ENCODE data around the gene RTL9.
"Not testable (repeated sequence)": the region's sequence is repeated elsewhere in the genome, so short reads cannot be mapped to it uniquely, and the experiment has no call there.

The RTL9 gene

DNA sequence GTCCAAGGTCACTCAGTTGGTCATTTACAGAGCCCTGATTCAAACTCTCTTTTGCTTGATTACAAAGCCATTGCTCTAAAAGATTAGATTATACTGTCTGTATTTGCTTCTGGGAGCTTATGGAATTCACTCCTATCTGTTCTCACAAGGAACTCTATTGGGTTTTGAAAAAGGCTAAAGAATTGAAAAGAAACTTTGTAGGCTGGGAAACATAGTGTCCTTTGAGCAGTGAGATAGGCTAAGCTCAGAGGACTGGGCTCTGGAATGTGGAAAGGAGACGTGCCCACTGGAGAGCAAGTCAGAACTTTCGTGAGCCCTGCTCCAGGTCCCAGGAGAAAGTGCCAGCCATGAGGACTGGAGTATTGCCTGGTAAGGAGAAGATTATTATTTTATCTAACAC is at the start of gene RTL9:
Gene RTL9, plus strand, starts transcription at position 301 of the 400 bp plus-strand sequence. CDS start 91,770 bp downstream, outside the sequence.
- no peak for DNase-seq

DNA sequence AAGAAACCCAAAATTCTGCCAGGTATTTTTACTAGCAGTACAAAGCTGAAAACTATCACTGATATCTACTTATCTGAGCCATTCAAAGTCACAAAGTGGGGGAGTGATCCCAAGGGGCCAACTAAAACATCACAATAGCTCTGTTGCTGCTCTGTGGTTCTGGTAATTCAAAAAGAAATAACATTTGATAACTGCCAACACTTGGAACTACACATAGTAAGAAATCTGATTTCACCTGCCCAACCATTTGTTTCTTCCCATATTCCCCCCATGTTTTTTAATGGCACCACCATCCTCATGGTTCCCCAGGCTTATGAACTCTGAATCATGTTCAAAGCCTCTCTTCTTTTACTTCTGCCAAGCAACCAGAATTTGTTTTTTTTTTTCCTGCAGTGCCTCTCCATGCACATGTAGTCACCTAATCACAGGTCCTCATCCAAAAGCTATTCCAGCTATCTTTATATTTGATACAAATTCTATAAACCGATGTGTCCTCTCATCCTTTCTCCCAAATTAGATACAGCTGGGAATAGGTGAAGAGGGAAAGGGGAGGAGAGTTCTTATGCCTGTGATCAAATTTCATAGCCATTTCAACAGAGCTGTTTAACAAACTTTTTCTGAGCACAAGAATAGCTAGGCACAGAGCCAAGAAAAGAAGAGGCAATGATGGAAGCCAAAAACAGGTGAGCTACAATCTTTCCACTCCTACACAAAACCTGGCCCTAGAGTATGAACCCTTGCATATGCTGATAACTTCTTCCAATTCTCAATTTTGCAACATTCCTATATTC is 48.5 kb upstream of the RTL9 start:
- DNase-seq, result no peak

DNA sequence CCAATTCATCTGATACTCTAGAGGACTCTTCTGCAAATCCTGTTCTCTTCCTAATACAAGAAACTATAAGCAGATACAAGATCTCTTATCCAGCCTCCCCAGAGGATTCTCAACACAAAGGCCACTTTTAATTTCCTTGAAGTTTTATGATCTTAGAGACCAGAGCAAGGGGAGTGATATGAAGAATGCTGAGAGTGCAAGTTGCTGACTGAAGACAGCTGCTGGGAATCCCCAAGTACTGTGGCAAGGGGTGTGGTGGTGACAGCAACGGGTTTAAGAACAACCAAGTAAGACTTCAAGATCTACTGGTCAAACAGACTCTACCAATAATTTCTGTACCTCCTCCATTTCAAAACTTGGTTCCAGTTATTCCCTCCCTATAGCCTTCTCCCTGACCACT is 47.8 kb upstream of the RTL9 start:
- DNase-seq, result no peak

DNA sequence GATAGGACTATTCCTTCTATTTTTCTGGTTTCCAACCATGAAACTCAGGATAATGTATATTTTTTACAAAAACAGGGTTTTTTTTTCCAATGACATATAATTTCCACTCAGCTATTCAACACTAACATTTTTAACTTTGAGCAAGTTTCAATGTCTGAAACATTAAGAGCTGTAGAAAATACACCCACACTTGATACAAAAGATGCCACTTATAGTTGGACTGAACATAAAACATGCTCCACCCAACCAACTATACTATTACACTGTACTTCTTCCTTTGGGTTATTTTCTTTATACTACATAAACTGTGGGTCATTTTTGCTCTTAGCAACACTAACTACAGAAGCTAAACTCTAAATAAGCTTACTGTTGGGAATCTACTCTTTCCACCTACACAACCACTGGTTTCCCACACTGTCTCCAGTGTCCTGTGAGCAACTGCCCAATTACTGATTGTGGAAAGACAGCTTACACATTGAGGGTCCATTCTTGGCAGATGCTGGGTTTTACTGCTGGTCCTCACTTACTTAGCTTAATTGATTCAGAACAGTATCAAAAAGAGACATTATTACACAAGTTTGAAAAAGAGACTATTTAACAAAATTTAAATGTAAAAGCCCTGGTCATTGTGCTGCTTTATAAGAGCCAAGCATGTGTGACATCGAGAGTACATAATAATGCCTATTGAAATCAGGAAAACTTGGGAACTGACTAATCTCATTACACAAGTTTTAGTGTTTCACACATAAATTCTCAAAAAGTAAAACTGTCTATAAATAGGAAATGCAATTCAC is 47.0 kb upstream of the RTL9 start:
- no peak for DNase-seq

DNA sequence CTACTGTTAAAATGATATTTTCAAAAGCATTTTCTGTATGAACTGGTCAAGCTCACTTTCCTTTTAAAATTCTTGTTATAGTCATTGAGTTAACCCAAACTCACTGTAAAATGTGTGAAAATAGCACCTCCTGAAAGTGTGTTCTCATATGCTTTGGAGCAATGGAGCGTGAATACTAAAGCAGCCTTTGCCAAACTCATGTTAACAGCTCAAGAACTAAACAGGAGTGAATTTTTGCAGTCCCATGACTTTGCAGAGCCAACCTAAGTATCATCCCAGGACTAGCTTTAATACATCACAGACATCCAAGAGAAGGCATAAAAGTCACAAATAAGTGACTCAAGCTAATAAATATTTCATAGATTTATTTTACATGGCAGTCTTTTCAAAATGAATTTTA is 43.1 kb upstream of the RTL9 start:
- no peak for DNase-seq

DNA sequence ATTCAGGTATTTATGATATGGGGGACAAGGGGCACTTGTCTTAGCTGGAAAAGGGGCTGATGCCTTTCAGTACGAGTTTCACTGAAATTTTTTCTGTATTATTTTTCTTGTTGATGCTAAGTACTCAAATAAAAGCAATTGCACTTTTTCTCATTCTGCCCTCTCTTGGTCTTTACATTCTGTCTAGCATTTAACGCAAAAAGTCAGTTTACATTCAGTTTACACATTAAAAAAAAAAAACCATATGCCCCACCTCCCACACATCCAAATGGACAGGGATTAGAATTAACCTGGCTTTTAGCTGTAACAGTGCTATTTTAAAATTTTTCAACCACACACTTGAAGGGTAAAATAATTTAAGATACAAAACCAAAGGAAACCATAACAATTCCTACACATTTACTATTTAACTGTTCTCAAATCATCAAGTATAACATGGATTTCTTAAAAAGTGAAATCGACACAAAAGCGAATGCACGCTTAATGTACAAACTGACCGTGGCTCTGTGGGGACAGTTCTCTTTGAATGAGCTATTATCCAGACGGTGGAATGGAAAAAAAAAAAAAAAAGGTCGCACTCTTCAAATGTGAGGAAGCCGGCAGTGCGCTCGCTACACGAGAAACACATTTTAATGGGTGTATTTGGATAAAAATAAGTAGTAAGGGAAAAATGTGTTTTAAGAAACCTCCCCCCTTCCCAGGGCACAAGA is 42.1 kb upstream of the RTL9 start:
- DNase-seq, result no peak

DNA sequence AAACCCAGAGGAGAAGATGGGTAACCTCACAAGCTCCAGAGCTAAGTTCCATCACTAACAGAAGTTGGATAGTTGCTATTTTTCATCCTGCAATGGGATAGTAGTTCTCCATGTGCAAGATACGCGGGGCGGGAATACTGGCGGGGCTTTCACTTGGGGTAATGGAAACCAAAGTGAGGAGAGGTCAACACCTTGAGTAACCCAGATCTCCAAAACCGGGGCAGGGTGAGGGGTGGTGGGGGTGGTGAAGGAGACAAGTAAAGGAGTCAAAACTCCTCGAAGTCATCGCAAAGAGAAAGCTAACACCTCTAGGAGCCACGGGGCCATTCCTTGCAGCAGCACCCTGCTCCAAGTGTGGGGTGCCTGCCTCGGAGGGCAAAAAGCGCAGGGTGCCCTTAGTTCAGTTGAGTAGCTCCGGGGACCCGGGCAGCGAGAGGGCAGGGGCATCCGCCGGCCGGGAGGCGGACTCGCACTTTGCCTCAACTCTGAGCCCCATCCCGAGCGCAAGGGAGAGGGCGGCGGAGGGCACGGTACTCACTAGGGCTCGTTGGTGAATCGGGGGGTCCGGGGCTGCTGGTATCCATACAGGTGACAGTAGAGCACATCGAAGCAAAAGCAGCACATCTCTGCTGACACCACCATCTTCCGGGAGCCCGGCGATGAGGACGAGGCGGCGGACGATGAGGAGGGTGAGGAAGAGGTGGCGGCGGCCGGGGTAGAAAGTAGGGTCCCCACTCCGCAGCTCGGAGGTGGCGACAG is 41.4 kb upstream of the RTL9 start:
- no peak for DNase-seq

DNA sequence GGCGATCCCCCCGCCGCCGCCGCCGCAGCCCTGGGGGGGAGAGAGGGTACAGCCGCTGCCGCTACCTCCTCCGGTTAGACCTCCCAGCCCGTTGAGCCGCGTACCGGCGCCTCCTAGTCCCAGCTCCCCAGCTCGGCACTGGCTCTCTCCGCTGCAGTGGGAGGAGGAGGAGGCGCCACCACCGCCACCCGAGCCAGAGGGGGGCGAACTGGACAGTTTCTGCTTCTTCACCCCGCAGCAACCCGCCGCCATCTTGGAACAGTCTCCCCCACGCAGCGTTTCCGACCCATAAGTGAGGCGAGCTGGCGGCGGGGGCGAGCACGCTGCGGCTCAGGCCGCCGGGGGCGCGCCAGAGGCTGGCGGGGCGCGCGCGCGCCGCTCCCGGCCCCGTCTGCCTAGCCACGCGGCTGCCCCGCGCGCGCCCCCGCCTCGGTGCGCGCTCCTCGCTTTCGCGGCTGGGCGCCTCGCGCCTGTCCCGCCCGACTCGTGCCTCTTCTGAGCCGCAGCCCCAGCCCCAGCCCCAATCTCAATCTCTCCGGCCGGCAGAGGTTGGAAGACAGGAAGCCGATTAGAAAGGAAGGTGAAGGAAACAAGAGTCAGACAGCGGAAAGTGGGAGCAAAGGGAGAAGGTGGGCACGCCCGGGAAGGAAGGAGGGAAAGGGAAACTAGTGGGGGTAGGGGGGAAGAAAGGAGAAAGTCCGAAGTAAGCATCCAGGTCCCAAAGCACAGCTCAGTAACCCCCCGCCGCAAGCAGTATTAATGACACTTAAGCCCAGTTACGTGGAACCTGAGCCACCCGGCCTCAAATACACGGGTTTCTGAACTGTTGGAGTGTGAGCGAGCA is 40.6 kb upstream of the RTL9 start, which contains the start of gene AMMECR1:
Gene AMMECR1, minus strand, starts transcription at position 266 of the 844 bp plus-strand sequence. Its CDS starts 14 bp downstream, at position 252.
- peak; percentile 81 for DNase-seq

DNA sequence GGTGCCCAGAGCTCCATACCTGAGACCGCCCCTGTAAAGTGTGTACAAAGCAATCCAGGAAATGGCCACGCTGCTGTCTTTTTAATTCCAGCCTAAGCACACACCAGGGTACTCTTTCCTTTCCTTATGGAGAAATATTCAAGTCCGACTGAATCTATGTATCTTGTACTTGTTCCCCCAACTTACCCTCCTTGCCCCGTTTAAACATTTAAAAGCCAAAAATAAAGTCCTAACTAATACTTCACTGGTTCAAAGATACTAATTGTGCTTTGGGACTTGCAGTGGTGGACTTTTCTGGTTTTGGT is 40.0 kb upstream of the RTL9 start:
- DNase-seq, result no peak

DNA sequence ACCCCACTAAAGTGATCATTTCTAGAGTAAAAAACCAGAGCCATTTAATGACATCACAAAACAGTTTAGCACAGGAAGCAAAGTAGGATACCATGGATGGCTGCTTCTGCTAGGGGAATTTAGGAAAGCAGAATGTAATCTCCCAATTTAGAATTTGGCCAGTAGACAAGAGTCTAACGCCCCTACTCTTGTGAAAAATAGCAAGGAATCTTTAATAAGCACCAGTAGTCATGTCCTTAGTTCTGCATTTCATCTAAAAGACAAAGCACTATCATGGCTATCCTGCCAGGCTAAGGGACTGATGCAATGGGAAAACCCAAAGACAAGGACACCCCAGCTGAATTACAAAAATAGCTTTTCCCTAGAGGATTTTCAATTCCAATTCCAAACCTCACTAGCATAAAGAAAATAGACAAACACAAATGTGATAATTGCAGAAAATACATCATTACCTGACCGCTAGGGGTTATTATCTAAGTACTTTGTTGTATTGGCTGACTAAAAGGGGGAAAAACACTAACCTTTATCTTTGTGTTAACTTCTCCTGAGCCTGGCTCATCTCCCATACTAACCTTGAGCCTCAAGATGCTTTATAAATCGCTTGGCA is 38.2 kb upstream of the RTL9 start:
- DNase-seq, result no peak

DNA sequence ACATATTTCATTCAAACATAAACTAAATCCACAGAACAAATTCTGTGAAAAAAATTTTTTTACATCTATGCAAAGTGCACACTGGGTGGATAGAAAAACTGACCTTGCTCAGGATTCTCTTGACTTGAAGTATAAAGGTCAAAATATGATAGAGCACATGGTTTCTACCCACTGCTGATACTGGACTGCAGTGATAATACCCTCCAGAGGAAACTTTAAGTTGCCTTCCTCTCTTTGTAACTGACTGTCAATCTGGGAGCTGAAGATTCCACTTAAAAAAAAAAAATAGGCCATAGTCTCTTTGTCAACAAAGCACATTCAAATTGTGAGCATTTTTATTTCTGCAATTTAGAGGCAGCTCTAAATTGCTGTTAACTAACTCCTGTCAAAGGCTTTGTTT is 37.6 kb upstream of the RTL9 start:
- DNase-seq, result no peak

DNA sequence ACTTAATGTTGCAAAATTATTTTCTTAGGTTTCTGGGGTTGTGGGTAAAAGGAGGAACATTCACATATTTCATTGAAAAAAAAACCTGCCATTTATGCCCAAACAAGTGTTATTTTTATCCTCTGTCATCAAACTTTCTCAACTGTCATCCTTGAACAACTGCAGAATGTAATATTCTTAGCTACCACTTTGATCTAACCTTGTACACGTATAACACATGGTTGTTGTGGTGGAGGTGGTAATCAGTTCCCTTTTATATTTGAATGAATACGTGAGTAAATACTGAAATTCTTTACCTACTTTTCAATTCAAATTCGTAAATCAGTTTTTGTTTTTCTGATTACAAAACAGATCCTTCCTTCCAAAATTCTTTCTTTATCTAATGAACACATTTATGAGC is 37.0 kb upstream of the RTL9 start:
- DNase-seq, result no peak

DNA sequence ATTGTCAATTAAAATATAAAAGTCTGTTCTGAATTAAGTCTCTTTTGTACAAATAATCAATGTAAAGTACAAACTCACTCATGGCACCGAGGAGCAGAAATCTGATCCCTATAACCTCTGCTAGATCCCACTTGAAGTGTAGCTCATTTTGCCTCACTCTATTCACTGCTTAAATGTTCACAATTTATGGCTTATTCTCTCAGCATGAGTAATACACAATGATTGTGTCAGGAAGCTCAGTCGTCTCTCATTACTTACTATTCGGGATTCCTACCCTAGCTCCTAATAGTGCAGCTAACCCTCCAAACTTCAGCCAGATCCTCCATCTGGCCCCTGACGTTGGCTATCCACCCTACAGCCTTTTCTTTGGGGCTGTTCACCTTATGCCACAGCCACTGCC is 36.0 kb upstream of the RTL9 start:
- peak; percentile 39 for DNase-seq

DNA sequence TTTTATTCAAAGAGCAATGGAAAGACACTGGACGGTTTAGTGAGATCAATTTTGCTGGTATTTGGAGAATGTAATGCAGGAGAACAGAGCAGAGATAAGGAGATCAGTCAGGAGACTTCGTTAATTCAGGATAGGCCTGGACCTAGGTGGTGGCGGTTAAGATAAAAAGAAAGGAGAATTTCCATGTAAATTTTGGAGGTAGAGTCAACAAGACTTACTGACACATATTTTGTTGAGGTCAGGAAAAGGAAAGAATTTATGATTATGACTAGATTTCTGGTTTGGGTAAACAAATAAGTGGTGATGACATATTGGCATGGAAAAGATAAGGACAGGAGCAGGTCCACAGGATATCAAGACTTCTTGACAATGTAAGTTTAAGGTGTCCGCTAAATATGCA is 31.9 kb upstream of the RTL9 start:
- DNase-seq, result no peak

DNA sequence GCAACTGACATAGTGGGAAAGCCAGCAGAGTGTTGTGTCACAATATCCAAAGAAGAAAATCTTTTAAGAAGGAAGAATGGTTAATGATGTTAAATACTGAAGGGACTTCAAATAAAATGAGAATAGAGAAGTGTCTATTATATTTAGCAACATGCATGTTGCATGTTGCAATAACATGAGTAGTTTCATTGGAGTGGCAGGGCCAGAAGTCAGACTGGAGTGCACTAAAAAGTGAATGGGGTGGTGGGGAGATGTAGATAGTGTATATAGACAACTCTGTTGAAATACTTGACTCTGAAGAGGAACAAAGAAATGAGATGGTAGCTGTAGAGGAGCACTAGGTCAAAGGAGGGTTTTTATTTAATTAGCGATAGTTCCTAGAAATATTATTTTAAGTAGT is 31.3 kb upstream of the RTL9 start:
- DNase-seq, result no peak

DNA sequence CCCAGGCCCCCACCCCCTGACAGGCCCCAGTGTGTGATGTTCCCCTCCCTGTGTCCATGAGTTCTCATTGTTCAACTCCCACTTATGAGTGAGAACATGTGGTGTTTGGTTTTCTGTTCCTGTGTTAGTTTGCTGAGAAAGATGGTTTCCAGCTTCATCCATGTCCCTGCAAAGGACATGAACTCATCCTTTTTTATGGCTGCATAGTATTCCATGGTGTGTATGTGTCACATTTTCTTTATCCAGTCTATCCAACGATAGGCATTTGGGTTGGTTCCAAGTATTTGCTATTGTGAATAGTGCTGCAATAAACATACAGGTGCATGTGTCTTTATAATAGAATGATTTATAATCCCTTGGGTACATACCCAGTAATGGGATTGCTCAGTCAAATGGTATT is 30.0 kb upstream of the RTL9 start:
- DNase-seq, result not testable (repeated sequence)

DNA sequence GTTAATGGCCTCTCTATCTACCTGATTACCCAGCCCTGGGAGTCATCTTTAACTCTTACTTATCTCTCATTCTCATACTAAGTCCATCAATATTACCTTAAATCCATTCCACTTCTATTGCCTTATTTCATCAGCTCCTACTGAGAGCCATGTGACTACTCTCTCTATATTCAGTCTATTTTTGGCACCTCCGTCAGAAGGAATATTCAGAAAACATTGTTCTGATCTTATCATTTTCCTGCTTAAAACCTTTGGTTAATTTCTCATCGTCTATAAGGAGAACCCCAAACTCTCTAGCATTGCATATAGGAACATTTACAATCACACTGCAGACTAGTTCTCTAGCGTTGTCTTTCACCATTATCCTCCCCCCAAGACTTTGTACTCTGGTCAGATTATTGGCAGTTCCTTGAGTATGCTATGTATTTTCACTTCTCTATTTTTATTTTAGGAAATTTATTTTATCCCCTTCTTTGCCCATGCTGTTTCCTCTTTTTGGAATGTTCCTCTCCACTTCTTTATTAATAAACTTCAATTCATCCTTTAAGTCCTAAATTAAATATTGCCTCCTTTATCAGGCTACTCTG is 27.1 kb upstream of the RTL9 start:
- DNase-seq, result no peak

DNA sequence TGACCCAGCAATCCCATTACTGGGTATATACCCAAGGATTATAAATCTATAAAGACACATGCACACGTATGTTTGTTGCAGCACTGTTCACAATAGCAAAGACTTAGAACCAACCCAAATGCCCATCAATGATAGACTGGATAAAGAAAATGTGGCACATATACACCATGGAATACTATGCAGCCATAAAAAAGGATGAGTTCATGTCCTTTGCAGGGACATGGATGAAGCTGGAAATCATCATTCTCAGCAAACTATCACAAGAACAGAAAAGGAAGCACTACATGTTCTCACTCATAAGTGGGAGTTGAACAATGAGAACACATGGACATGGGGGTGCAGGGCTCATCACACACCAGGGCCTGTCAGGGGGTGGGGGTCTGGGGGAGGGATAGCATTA is 25.2 kb upstream of the RTL9 start:
- DNase-seq, result not testable (repeated sequence)

DNA sequence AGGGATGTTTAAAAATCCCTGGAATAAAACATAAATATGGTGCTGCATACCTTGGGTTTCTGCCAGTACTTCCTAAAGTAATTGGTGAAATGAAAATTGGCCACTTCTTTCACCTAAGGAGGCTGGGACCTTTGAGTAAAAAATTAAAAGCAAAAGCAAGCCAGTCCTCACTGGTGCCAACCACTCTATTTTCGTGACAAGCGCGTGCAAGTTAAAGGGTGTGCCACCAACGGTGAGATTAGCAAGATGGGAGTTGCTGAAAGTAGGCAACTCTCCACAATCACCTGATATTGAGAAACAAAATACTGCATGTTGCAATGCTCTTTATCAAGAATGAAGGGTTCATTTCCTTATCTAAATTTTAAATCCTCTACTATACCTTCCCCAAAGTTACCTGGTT is 19.7 kb upstream of the RTL9 start:
- DNase-seq, result no peak

DNA sequence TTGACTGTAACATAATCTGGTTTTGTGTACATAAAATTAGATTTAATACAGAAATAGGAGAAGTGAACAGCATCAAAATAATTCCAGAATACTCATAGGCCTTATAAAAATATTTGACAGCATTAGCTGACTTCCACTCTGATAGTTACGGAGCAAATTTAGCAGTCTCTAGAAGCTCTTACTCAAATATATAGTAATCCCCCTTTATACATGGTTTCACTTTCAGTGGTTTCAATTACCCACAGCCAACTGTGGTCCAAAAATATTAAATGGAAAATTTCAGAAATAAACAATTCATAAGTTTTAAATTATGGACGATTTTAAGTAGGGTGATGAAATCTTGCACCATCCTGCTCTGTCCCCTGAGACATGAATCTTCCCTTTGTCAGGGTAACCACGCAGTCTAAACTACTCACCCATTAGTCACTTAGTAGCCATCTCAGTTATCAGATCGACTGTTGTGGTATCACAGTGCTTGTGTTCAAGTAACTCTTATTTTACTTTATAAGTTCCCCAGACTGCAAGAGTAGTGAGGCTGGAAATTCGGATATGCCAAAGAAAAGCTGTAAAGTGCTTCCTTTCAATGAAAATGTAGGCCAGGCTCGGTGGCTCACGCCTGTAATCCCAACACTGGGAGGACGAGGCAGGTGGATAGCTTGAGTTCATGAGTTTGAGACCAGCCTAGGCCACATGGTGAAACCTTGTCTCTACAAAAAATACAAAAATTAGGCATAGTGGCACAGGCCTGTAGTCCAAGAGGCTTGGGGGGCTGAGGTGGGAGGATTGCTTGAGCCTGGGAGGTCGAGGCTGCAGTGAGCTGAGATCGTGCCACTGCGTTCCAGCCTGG is 17.2 kb upstream of the RTL9 start:
- DNase-seq, result peak; percentile 83

Measured in HCEC 1CT (cell line).